GM18951 (cell line): ENCODE data around the gene TBC1D8.

Source experiments
- POLR2A ChIP-seq: IDR thresholded peaks from 4 replicates; pipeline ENCODE4 v1.6.1; 2011; ENCODE audit warnings: mild to moderate bottlenecking; ENCODE audit not compliant: insufficient read length, insufficient read depth; ENCODE audit errors: extremely low read depth
- in situ Hi-C: fragments of 300-500 bp; cut with MboI; formaldehyde crosslinking; loops from one replicate; pipeline ENCODE4 v1.12.0; 2022; ENCODE audit warnings: low sequenced_read_pairs, mixed read lengths, inconsistent platforms; ENCODE audit not compliant: unreplicated experiment

The TBC1D8 gene

DNA sequence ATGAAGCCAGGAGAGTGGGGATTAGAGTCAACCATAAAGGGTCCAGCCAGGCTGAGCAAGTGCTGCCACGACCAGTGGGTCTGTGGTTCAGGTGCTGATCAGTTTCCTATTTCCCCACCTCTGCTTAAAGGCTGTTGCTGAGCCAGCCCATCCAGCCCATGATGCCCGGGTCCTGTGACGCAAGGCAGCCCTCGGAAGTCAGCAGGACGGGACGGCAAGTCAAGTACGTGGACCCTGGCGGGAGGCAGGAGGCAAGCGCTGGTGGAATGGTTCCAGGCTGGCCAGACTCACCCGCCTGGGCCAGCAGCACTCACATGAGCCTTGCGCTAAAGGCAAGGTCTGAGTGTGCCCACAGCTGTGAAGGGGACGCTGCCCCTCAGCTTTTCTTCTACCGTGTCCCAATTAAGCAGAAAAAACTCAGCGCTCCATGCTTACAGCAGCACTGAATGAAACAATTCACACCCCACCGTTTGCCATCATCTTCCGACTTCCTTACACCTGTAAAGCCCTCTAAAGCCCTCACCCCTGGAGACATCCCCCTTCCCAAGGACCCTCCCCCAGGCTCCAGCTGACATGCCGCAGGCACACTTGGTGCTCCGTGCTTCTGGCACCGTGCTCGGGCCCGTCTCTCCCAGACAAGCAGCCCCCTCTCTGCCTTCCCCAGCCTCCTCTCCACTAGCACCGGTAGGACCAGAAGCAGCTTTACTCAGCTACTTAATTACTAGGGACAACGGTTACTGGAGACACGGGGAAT is 160.4 kb downstream of the TBC1D8 start:
- TF ChIP-seq POLR2A = no peak
- in situ Hi-C loops = loop anchor here (25.0 kb wide), 1 partner anchor 379 kb away; no protein-coding TSS in a partner anchor

DNA sequence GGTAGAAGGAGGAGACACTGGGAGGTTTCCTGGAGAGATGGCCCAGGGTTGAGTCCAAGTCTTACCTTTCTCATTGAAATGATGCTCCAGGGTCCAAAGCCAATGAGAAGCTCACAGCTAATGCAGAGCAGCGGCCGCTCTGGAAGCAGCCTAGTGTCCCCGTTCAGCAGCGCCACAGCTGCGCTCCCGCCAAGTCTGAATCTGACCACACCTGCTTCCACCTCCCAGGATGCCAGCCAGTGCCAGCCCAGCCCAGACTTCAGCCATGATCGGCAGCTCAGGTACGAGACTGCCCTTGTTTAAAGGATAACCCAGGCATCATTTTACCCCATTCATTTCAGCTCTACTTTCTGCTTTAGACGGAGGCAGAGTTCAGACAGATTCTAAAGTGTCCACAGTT is 161.0 kb downstream of the TBC1D8 start:
- in situ Hi-C loops = loop anchor here (25.0 kb wide), 1 partner anchor 378 kb away; no protein-coding TSS in a partner anchor
- TF ChIP-seq POLR2A = no peak

DNA sequence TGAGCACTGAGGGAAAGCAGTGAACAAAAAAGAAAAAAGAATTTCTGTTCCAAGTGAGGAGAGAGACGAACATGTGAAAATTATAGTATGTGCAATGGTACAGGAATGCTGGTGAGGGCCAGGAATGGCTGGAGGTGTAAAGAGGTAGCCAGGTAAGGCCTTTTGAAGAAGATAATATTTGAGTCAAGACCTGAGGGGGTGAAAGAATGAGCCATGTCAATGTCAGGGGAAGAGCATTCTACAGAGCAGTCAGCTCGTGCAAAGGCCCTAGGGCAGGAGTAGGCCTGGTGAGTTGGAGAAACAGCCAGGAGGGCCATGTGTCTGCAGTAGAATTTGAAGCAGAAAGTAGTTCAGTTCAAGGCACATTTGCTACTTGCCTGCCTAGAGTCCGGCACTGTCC is 161.5 kb downstream of the TBC1D8 start:
- in situ Hi-C loops = loop anchor here (25.0 kb wide), 1 partner anchor 377 kb away; no protein-coding TSS in a partner anchor
- no peak for TF ChIP-seq POLR2A

DNA sequence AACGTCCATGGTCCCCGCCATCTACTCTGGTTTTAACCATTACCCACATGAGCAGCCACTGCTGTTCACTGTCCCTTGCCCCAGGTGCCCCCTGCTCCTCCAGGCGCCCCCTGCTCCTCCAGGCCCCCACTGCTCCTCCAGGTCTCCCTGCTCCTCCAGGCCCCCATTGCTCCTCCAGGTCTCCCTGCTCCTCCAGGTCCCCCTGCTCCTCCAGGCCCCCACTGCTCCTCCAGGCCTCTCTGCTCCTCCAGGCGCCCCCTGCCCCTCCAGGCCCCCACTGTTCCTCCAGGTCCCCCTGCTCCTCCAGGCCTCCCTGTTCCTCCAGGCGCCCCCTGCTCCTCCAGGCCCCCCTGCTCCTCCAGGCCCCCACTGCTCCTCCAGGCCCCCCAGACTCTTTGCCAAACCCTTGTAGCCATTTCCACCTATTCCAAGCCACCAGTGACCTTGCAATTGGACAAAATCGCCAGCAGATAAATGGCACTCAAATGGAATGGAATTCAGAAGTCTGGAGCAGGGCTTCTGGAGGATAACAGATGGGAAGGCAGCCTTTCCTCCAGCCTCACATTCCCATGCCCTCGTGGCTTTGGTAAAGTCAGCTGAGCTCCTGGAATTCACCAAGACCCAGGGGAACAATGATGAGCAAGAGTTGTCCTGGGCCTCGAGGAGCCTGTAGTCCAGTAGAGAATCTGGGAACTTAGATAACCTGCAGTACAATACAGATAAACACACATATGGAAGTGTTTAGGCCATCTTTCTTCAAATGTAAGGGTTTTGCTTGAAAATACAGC is 162.4 kb downstream of the TBC1D8 start:
- in situ Hi-C loops = loop anchor here (25.0 kb wide), 1 partner anchor 377 kb away; no protein-coding TSS in a partner anchor
- TF ChIP-seq POLR2A = no peak

DNA sequence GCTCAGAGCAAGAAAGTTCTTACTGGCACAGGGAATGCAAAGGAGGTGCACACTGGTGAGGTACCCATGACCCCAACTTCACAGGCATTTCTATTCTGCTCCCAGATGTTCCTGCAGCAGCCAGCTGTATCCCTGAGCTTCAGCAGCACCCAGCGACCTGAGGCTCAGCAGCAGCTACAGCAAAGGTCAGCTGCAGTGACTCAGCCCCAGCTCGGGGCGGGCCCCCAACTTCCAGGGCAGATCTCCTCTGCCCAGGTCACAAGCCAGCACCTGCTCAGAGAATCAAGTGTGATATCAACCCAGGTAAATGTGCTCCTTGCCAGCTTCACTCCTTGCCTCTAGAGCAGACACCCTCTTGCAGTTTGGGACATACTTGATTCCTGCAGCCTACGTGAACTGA is 163.2 kb downstream of the TBC1D8 start:
- in situ Hi-C loops = loop anchor here (25.0 kb wide), 1 partner anchor 376 kb away; no protein-coding TSS in a partner anchor

DNA sequence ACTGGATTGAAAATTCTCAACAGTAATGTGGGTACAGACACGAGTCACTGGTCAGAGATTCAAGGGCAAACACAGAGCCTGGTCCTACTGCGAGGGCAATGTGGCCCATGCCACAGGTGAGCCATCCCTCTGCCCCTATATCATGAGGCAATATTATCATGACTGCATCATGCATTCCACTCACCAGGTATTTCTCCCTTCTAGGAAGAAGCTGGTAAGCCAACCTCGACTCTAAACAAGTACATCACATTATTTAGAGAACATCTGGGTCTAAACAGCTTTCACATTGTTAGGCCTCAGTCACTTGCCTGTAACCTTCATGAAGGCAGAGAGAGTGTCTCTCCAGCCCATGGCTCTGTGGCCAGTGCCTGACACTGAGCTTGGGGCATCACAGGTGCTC is 163.6 kb downstream of the TBC1D8 start:
- no peak for TF ChIP-seq POLR2A
- in situ Hi-C loops = loop anchor here (25.0 kb wide), 1 partner anchor 375 kb away; no protein-coding TSS in a partner anchor

More for the DNA sequence above, 163.2 kb downstream of the TBC1D8 start:
- no peak for TF ChIP-seq POLR2A

DNA sequence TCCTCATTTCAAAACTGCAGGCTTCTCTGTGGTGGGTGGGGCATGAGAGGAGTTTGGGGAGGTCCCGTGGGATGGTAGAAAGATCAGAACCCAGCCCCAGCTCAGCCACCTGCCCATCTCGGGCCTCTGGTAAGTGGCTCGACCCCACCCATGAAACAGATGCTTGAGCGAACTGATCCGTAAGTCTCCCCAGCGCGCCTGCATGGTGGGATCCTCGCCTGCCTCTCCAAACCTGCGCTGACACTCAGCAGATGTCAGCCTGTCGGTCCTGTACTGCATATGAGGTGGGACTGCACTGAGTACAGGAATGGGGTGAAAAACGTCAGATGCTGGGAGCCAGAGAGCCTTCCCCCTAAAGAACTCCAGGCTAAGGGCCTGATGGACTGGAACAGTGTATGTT is 165.0 kb downstream of the TBC1D8 start:
- in situ Hi-C loops = loop anchor here (25.0 kb wide), 1 partner anchor 374 kb away; no protein-coding TSS in a partner anchor

DNA sequence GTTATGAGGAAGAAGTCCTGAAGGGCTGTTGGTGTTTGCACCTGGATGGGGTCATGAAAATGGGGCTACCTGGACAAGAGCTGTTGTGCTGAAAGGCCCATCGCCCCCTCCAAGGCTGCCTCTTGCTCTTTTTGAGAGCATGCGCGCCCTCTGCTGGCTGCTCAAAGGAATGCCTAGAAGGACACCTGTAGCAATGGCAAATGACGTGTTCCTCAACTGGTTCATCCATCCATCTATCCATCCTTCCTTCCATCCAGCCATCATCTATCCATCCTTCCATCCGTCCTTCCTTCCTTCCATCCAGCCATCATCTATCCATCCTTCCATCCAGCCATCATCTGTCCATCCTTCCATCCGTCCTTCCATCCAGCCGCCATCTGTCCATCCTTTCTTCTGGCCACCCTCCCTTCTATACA is 166.3 kb downstream of the TBC1D8 start:
- TF ChIP-seq POLR2A = no peak
- in situ Hi-C loops = loop anchor here (25.0 kb wide), 1 partner anchor 373 kb away; no protein-coding TSS in a partner anchor

More for the DNA sequence above, 165.0 kb downstream of the TBC1D8 start:
- no peak for TF ChIP-seq POLR2A

DNA sequence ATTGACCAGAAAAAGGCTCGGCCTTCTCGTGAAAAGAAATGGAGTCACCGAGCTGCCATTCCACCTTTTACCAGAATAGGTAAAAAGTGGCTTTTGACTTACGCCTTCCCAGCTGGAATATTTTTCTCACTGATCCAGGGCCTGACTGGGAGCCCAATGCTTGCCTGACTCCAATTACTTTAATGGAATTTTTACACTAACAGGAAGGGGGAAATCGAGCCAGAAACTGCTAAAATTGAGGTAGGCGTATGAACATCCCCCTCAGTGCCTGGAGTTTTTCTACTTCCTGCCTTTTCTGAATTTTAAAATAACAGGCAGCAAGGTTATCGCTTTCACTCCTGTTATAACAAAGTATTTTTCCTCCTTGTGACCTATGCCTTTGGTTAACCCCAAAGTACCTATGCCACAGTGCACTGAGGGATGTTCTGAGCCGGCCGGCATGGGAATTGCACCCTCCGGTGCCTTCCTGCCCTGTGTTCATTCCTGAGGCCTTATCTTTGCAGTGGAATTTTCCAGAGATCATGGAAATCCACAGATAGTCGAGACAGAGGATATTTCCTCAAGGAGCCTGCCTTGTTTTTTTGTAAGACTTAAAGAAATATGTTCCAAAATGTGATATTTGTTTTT is 167.4 kb downstream of the TBC1D8 start:
- in situ Hi-C loops = loop anchor here (25.0 kb wide), 1 partner anchor 371 kb away; no protein-coding TSS in a partner anchor
- no peak for TF ChIP-seq POLR2A

DNA sequence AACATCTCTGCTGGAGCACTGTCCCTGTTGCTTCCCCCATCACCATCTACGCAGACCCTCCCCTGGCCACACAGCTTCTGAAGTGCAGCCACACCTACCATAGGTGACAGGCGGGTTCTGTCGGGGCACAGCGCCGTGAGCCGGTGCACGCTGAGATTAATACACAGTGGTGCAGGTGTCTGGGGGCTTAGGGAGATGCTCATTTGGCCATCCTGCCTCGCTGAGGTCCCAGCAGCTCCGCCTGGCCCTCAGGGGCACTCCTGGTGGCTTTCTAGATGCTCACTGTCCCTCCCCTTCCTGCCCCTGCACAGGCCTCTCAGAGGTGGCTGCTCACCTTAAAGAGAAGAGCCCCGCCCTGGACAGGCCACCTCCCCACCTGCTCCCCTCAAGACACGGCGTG is 168.0 kb downstream of the TBC1D8 start:
- in situ Hi-C loops = loop anchor here (25.0 kb wide), 1 partner anchor 371 kb away; no protein-coding TSS in a partner anchor

DNA sequence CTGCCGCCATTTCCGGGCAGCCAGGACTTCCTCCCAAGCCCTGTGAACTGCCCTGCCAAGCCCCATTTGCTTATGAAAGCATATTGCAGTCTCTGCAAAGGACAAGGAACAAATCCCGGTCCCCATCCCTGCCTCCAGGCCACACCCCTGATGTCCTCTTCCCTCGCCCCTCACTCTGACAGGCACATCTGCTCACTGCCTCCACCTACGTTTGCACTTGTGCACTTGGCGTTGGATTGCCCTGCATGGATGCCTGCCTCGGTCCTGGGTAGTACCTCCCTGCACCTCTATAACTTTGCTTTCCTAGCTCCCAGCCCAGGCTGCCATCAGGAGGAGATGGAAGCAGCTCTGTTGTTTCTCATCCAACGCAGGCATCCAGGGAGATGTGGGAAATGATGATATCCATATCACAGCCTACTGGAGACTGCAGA is 168.7 kb downstream of the TBC1D8 start:
- in situ Hi-C loops = loop anchor here (25.0 kb wide), 1 partner anchor 370 kb away; no protein-coding TSS in a partner anchor
- no peak for TF ChIP-seq POLR2A

More for the DNA sequence above, 168.0 kb downstream of the TBC1D8 start:
- TF ChIP-seq POLR2A = no peak

DNA sequence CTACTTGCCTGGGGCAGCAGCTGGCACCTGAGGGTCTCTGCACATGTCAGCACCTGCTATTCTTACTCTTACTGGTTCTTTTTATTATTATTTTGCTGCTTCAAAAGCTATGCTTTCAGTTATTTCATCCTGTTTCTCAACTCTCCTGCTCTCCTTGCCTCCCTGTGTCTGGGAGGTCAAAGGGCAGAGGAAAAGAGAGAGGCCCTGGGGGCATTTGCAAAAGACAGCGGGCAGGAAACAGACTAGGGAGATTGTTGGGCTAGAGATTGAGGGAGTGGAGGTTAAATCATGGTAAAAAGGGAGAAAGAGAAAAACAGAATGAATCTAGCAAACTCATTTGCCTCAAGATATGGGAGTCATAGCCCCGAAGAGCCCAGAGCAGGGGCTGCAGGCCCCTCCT is 170.2 kb downstream of the TBC1D8 start:
- in situ Hi-C loops = loop anchor here (25.0 kb wide), 1 partner anchor 369 kb away; no protein-coding TSS in a partner anchor
- TF ChIP-seq POLR2A = no peak
